HCT116 (cell line): ENCODE data around the gene PRKCH. TPM values are rescaled to one million over a fixed set of nuclear protein-coding genes. Genes with fewer than 3 reads are reported as not detected.

Source experiments
- ATAC-seq: fragments of 200-7000 bp; cut with Tn5 transposase; 2 replicates; pipeline ENCODE4 v1.9.1; 2020; ENCODE audit warnings: mild to moderate bottlenecking, moderate library complexity
- BruUV-seq: library from RNA; stranded (reverse); fragments of 400-500 nt; replicated peaks from 2 replicates; lab custom pipeline; 2021; lab: Mats Ljungman, UMichigan
- CTCF ChIA-PET: fragments of 300-600 bp; sonication (Branson Sonifier 250); formaldehyde crosslinking; loops from one replicate; lab custom pipeline; 2021; ENCODE audit warnings: antibody characterized with exemption; lab: Charles Lee
- POLR2A ChIA-PET: fragments of 300-600, 350-600 bp; sonication (Branson Sonifier 250); formaldehyde crosslinking; loops from one replicate; lab custom pipeline; 2021; ENCODE audit warnings: antibody characterized with exemption; lab: Charles Lee
- RAD21 ChIA-PET, 2 experiments: fragments of 300-600 bp; sonication (Branson Sonifier 250); formaldehyde crosslinking; loops; one replicate each; lab custom pipeline; 2023; ENCODE audit warnings: low total read pairs in 2 of 2; ENCODE audit not compliant: uncharacterized antibody in 2 of 2, unreplicated experiment in 2 of 2, low non-redundant PET in 1 of 2; lab: Charles Lee
- DNase-seq: peaks from one replicate; pipeline ENCODE4 v3.0.0-alpha.2; 2010; ENCODE audit warnings: low read depth, low spot score
- H2AFZ ChIP-seq: fragments of 200-600 bp; shearing (Covaris generic), sonication (generic); 2 replicates; pipeline ENCODE4 v1.6.1; 2017; ENCODE audit warnings: low read depth, mixed run types, mixed read lengths, antibody characterized with exemption, low read length; ENCODE audit not compliant: poor library complexity, severe bottlenecking
- H3K27ac ChIP-seq: 2 replicates; pipeline ENCODE4 v1.5.1; 2012; ENCODE audit warnings: low read depth, low read length
- H3K27me3 ChIP-seq: fragments of 200-600 bp; sonication (generic); 2 replicates; pipeline ENCODE4 v1.6.1; 2016; ENCODE audit warnings: mixed run types, low read length, mixed read lengths; ENCODE audit not compliant: insufficient read depth
- H3K36me3 ChIP-seq, 2 experiments: fragments of 200-500 bp in 1 of 2; fragments of 200-600 bp in 1 of 2; sonication (Bioruptor generic) in 1 of 2; sonication (generic) in 1 of 2; 2 replicates each; pipeline versions ENCODE4 v1.5.1 to v1.6.1; 2014 to 2016; ENCODE audit warnings: low read length in 2 of 2, inconsistent platforms in 1 of 2, mixed read lengths in 1 of 2, mixed run types in 1 of 2; ENCODE audit not compliant: insufficient read depth in 2 of 2, control insufficient read depth in 1 of 2
- H3K4me1 ChIP-seq, 2 experiments: fragments of 200-600 bp in 1 of 2; sonication (generic) in 1 of 2; 2 replicates each; pipeline versions ENCODE4 v1.5.1 to v1.6.1; 2012 to 2017; ENCODE audit warnings: low read length in 2 of 2, inconsistent platforms in 1 of 2, mild to moderate bottlenecking in 1 of 2, mixed read lengths in 1 of 2, mixed run types in 1 of 2, moderate library complexity in 1 of 2; ENCODE audit not compliant: insufficient read depth in 2 of 2, control insufficient read depth in 1 of 2
- H3K4me2 ChIP-seq: fragments of 200-600 bp; sonication (generic); 2 replicates; pipeline ENCODE4 v1.6.1; 2017; ENCODE audit warnings: mixed run types, low read length, mixed read lengths
- H3K4me3 ChIP-seq, 2 experiments: fragments of 200-600 bp in 1 of 2; sonication (generic) in 1 of 2; replicated peaks in 1 of 2; 2 replicates each; pipeline ENCODE4 v1.5.1; 2011 to 2016; ENCODE audit warnings: low read length in 2 of 2, control low read depth in 1 of 2, low read depth in 1 of 2, mild to moderate bottlenecking in 1 of 2, mixed read lengths in 1 of 2, mixed run types in 1 of 2
- H3K79me2 ChIP-seq: fragments of 200-600 bp; sonication (generic); 2 replicates; pipeline ENCODE4 v1.6.1; 2017; ENCODE audit warnings: mild to moderate bottlenecking, mixed run types, low read length, moderate library complexity, mixed read lengths; ENCODE audit not compliant: insufficient read depth
- H3K9ac ChIP-seq: fragments of 200-600 bp; sonication (generic); 2 replicates; pipeline ENCODE4 v1.6.1; 2016; ENCODE audit warnings: low read length, mixed read lengths
- H3K9me2 ChIP-seq: fragments of 200-600 bp; sonication (generic), shearing (Covaris generic); 2 replicates; pipeline ENCODE4 v1.6.1; 2017; ENCODE audit warnings: mixed run types, mild to moderate bottlenecking, moderate library complexity; ENCODE audit not compliant: insufficient read depth
- H3K9me3 ChIP-seq, 2 experiments: fragments of 200-500 bp in 1 of 2; fragments of 200-600 bp in 1 of 2; sonication (Bioruptor generic) in 1 of 2; sonication (generic) in 1 of 2; 2 replicates each; pipeline ENCODE4 v1.6.1; 2014 to 2017; ENCODE audit warnings: low read length in 2 of 2, mixed read lengths in 2 of 2, inconsistent platforms in 1 of 2, low read depth in 1 of 2, mild to moderate bottlenecking in 1 of 2, mixed run types in 1 of 2, moderate library complexity in 1 of 2; ENCODE audit not compliant: control insufficient read depth in 1 of 2, insufficient read depth in 1 of 2
- H4K20me1 ChIP-seq: fragments of 200-600 bp; sonication (generic), shearing (Covaris generic); 2 replicates; pipeline ENCODE4 v1.6.1; 2017; ENCODE audit warnings: mixed run types, mild to moderate bottlenecking, moderate library complexity; ENCODE audit not compliant: insufficient read depth
- ATF3 ChIP-seq: IDR thresholded peaks from 2 replicates; pipeline ENCODE4 v1.6.1; 2012
- CEBPB ChIP-seq: IDR thresholded peaks from 2 replicates; pipeline ENCODE4 v1.6.1; 2012; ENCODE audit warnings: low read depth
- ELF1 ChIP-seq: IDR thresholded peaks from 2 replicates; pipeline ENCODE4 v1.6.1; 2012; ENCODE audit warnings: low read depth, borderline replicate concordance
- POLR2AphosphoS5 ChIP-seq: IDR thresholded peaks from 2 replicates; pipeline ENCODE4 v1.6.1; 2011; ENCODE audit warnings: mild to moderate bottlenecking, low read depth, low read length, moderate library complexity
- SIN3A ChIP-seq: IDR thresholded peaks from 2 replicates; pipeline ENCODE4 v1.6.1; 2012; ENCODE audit warnings: low read depth
- TCF7L2 ChIP-seq: IDR thresholded peaks from 2 replicates; pipeline ENCODE4 v1.7.0; 2011; ENCODE audit warnings: borderline replicate concordance, inconsistent platforms; ENCODE audit not compliant: insufficient read depth, insufficient read length; ENCODE audit errors: extremely low read depth
- ZNF274 ChIP-seq: fragments of 200-500 bp; sonication (Bioruptor generic); IDR thresholded peaks from 2 replicates; pipeline ENCODE4 v1.6.1; 2014; ENCODE audit warnings: mild to moderate bottlenecking, low read depth, low read length, inconsistent platforms
- intact Hi-C: fragments of 100-400 bp; cut with micrococcal nuclease; formaldehyde crosslinking; loops from 2 replicates; pipeline ENCODE4 v1.10.0; 2022
- total RNA-seq: library from RNA; stranded (reverse); gene quantifications from one replicate; pipeline ENCODE4 v1.2.1, GENCODE V29; 2021; ENCODE audit not compliant: unreplicated experiment

PRKCH gene
- total RNA-seq, 1 experiment from 2014 or later, result 16.6 TPM

GRCh38 chr14:61476754-61477410, 155.5 kb downstream of the PRKCH start:
- no peaks in the 10 kb centered on the region for H3K9me2 ChIP-seq
- no peak overlapping the region for H3K4me2 ChIP-seq
- no peaks in the 10 kb centered on the region for H3K79me2 ChIP-seq
- no peak overlapping the region for H2AFZ ChIP-seq
- CTCF ChIA-PET, result interaction anchor here (0.8 to 3.5 kb wide), 5 partner anchors 12 to 361 kb away, joined by 3 to 19 read pairs (median 4); no protein-coding TSS in a partner anchor
- no peaks in the 10 kb centered on the region for H3K9me3 ChIP-seq
- no peaks in the 10 kb centered on the region for H3K27me3 ChIP-seq
- no peaks in the 10 kb centered on the region for H3K36me3 ChIP-seq
- peak overlapping the region; percentile 16; the same call in 1 of the 2 replicates for H3K27ac ChIP-seq
- DNase-seq, result no peak
- no peaks in the 10 kb centered on the region for H4K20me1 ChIP-seq
- RAD21 ChIA-PET, result interaction anchor here in 1 of 2 experiments (1.8 kb wide), 1 partner anchor 361 kb away, joined by 4 read pairs; no protein-coding TSS in a partner anchor
- H3K4me3 ChIP-seq, result no peak overlapping the region
- no peak overlapping the region for H3K9ac ChIP-seq
- H3K4me1 ChIP-seq, result peaks cover 50 to 51% of the 10 kb centered on the region in 2 experiments
- ATAC-seq, result no peak
- BruUV-seq, result no TSS peak
- intact Hi-C loops, result loop anchor here (5.0 kb wide), 2 partner anchors 85 to 360 kb away; no protein-coding TSS in a partner anchor
- TF ChIP-seq SIN3A (no peak), ELF1 (no peak), ATF3 (no peak), TCF7L2 (no peak), POLR2AphosphoS5 (no peak), ZNF274 (no peak), CEBPB (no peak)
- TF ChIP-seq, all 23 proteins: peak for 0
- POLR2A ChIA-PET, result interaction anchor here (0.8 to 2.0 kb wide), 3 partner anchors 49 to 254 kb away, joined by 3 to 5 read pairs (median 4); no protein-coding TSS in a partner anchor
